Muscle of arm (tissue), 12 donors: Measurements from ENCODE around the gene PRKAG2. TPM values are rescaled to one million over a fixed set of nuclear protein-coding genes. Genes with fewer than 3 reads are reported as not detected.

Experiments used
- DNase-seq: peaks from one replicate; pipeline ENCODE4 v3.0.0-alpha.2; 2013
- polyA plus RNA-seq, 12 donors: library from polyadenylated mRNA; unstranded; fragments of 120-200 nt; gene quantifications; one replicate each; pipeline ENCODE4 v1.2.1, GENCODE V29; 2013; ENCODE audit not compliant: insufficient read length in 12 of 12

Gene PRKAG2
- polyA plus RNA-seq, 12 donors: 9.8 to 21.3 (median 14.0) TPM; not detected in 1

DNA sequence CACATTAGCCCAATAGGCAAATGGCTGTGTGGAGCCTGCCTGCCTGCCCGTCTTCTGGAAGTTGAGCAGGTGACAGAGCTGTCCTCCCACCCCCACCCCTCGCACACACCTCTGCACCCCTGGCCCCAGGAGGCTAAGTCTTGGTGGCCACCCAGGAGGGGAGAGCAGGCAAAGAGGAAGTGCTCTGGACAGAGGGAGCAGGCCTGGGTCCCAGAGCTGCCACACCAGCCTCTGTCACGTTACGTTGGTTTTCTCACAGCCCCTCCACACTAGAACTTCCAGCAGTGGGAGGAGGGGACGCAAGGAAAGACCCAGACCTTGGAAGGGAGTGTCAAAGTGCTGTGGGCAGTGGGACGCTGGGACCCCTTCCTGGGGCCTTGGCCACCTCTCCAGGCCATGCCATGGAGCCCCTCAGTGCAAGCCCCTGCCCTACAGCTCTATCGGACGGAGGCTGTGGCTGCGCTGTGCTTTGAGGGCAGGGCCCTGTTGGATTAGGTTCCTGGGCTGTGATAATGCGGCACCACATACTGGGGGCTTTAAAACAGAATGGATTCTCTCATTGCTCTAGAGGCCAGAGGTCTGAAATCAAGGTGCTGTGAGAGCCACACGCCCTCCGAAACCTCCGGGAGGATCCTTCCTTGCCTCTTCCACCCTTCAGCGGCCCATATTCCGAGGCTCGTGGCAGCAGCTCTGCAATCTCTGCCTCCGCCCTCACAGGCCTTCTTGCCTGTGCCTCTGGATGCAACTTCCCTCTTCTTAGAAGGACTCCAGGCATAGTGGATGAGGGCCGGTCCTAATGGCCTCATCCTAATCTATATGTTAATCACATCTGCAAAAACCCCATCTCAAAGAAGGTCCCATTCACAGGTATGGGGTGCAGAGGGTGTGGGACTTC is 9.9 kb downstream of the PRKAG2 start:
- DNase-seq: no peak

GRCh38 chr7:151866028-151866427 is 10.9 kb downstream of the PRKAG2 start:
- DNase-seq: no peak

DNA sequence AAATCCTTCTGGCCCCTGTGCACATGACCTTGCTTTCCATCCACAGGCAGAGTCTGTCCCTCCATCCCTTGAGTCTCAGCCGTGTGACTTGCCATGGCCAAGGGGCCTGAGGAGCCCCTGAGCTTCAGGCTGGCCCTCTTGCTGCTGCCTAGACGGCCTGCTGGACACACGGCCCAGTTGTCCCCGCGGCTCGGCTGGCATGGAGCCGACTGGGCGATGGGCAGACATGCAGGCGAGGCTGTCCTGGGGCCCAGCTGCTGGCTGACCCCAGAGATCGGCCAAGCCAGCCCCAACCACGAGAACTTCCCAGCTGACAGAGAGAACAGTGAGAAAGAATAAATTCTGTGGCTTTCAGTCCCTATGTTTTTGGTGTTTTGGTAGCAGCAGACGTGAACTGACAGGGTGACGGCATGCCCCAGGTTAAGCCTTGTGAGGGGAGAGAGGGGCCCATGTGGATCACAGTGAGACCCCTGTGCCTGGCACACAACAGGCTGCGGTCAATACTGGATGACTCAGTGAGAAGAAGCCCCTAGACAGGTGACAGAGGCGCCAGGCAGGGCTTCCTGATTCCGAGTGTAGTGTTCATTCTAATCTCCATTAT is 11.7 kb downstream of the PRKAG2 start:
- DNase-seq: no peak

- no peak for DNase-seq
Measured at GRCh38 chr7:151864561-151864960, 12.4 kb downstream of the PRKAG2 start.

DNA sequence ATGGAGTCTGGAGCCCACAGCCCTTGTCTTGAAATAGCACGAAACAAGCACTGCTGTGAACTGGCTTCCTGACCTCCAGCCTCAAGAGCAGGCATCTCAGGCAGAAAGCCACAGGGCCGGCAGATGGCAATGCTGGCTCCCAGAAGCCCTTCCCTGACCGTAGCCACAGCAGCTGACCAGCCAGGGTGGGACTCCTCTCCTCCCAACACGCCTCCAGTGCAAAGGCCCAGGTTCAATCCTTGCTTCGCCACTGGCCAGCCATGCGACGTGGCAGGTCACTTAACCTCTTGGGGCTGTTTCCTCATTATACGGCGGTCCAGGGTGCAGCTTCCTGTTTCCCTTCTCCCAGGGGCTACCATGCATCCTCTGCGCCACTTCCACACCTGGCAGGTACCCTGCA is 12.8 kb downstream of the PRKAG2 start:
- DNase-seq: no peak

- no peak for DNase-seq
Measured at GRCh38 chr7:151863386-151864079, 13.4 kb downstream of the PRKAG2 start.

DNA sequence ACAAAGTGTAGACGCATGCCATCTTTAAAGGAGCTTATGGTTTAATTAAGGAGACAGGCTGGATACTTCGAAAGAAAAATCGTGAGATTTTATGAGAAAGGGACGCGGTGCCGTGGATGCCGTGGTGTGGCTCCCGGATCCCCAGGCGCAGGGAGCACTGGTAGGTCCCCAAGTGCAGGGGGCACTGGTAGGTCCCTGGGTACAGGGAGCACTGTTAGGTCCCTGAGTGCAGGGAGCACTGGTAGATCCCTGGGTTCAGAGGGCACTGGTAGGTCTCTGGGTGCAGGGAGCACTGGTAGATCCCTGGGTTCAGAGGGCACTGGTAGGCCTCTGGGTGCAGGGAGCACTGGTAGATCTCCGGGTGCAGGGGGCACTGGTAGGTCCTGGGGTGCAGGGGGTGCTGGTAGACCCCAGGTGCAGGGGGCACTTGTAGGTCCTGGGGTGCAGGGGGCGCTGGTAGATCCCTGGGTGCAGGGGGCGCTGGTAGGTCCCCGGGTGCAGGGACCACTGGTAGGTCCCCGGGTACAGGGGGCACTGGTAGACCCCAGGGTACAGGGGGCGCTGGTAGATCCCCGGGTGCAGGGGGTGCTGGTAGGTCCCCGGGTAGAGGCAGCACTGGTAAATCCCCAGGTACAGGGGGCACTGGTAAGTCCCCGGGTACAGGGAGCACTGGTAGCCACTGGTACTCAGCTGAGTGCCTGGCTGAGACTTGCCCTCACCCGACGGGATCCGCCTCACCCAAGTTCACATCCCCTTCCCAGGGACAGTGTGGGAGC is 14.1 kb downstream of the PRKAG2 start:
- no peak for DNase-seq

- no peak for DNase-seq
Measured at GRCh38 chr7:151861881-151862280, 15.0 kb downstream of the PRKAG2 start.

GRCh38 chr7:151860771-151861170 is 16.1 kb downstream of the PRKAG2 start:
- DNase-seq: no peak

DNA sequence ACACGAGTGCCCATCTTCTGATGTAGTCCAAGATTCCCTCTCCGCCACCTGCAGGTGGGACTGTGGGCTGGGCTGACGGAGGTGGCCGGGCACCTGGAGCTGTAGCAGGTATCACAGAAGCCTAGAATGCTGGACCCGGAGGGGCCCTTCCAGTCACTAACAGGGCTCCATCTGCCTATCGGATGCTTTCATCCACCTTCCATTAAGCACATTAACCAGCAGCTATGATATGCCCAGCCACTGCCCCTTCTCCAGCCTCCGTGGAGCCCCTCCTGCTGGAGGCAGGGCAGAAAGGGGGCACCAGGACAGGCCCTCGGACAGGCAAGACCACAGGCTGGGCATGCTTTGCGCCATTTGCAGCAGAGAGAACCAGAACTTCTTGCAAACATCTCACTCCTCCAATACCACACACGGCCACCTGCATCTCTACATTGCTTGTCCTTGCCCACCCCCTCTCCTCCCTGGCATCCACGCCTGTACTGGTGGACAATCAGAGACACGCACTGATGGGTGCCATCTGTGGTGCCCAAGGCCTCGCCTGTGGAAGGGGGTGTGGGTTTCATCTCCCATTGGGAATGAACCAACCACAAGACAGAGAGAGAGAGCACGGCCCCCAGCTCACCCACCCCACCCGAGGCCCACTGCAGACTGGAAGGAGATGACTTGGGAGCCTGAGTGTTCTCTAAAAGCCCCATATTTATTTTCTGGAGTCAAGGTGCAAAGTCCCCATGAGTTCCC is 16.8 kb downstream of the PRKAG2 start:
- no peak for DNase-seq

DNA sequence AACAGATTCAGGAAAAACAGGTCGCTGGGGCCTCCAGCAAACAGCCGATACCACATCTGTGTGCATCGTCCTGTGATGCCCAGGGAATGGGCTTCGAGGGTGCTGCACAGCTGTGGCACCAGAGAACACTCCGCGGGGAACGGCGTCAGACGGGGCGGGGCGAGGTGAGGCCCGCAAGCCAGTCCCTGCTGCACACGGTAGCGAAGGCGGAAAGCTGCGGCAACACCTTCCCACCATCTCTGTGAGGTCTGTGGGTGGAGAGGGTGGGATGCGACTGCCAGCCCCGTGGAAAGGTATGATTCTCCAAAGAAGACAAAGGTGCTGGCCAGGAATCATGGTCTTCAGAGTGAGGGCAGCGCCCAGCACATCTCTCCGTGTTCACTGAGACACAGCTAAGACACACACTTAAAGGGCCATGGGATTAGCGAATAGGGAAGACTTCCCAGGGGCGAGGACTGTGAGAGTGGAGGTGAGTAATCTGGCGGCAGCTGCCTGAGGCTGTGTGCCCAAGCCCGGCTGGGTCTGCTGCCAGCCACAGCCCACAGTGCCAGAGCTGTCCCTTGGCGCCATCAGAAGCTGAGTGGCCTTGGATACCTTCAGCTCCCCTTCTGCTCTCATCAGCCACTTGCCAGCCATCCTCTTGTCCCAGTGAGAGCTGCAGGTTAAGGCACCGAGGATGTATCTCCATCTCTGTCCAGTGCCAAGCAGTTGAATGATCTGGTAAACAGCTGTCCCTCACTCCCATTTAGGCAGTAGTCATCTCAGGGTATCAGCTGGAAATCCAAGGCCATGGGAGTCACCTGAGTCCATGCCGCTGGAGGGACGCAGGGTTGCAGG is 17.6 kb downstream of the PRKAG2 start:
- no peak for DNase-seq

GRCh38 chr7:151858456-151858855 is 18.5 kb downstream of the PRKAG2 start:
- DNase-seq: no peak

GRCh38 chr7:151857866-151858450 is 19.0 kb downstream of the PRKAG2 start:
- no peak for DNase-seq

- no peak for DNase-seq
Measured at GRCh38 chr7:151857412-151857811, 19.5 kb downstream of the PRKAG2 start.

- no peak for DNase-seq
Measured at GRCh38 chr7:151856516-151856915, 20.4 kb downstream of the PRKAG2 start.

GRCh38 chr7:151856098-151856497 is 20.8 kb downstream of the PRKAG2 start:
- no peak for DNase-seq

DNA sequence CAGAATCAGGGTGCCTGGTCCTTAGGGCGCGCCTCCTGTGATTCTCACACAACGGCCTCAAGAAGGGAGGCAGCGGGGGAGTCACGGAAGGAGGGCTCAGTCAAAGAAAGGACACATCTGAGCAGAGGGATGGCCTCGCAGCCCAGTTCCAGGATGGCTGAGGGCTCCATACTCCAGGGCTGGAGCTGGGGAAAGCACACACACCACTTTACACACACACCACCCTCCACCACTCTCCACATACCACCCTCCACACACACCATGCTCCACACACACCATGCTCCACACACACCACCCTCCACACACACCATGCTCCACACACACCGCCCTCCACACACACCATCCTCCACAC is 22.2 kb downstream of the PRKAG2 start:
- DNase-seq: no peak

- no peak for DNase-seq
Measured at GRCh38 chr7:151853896-151854719, 22.8 kb downstream of the PRKAG2 start.
